Measurements from ENCODE around the gene FILIP1L. TPM values are rescaled to one million over a fixed set of nuclear protein-coding genes. Genes with fewer than 3 reads are reported as not detected.

The FILIP1L gene
- total RNA-seq, 4 donors from 2014 or later = 28.3 to 56.3 (median 43.2) TPM

GRCh38 chr3:100005665-100006393 lies 108.5 kb downstream of the FILIP1L start:
- no peak for TF ChIP-seq CTCF (IDR thresholded peaks at IDR 0.05; ENCODE audit: low read depth)

GRCh38 chr3:100004931-100005330 lies 109.4 kb downstream of the FILIP1L start:
- no peak for TF ChIP-seq CTCF (IDR thresholded peaks at IDR 0.05; ENCODE audit: low read depth)

GRCh38 chr3:100003609-100004503 lies 110.4 kb downstream of the FILIP1L start:
- no peak for TF ChIP-seq CTCF (IDR thresholded peaks at IDR 0.05; ENCODE audit: low read depth)

- no peak for TF ChIP-seq CTCF (IDR thresholded peaks at IDR 0.05; ENCODE audit: low read depth)
These were observed 111.5 kb downstream of the FILIP1L start for GRCh38 chr3:100002599-100003350.

- TF ChIP-seq CTCF (IDR thresholded peaks at IDR 0.05; ENCODE audit: low read depth) = no peak
These were observed 112.6 kb downstream of the FILIP1L start for GRCh38 chr3:100001526-100002270.

GRCh38 chr3:100001083-100001482 lies 113.2 kb downstream of the FILIP1L start:
- no peak for TF ChIP-seq CTCF (IDR thresholded peaks at IDR 0.05; ENCODE audit: low read depth)

Data from subcutaneous adipose tissue (tissue), 4 donors.